Prostate gland (tissue), 2 donors: ENCODE data around the gene GFER. TPM values are rescaled to one million over a fixed set of nuclear protein-coding genes. Genes with fewer than 3 reads are reported as not detected.

Experiments used
- DNase-seq: peaks from one replicate; pipeline ENCODE4 v3.0.0-alpha.2; 2019; ENCODE audit warnings: low spot score
- H3K27ac ChIP-seq, 2 donors: fragments of 200-600 bp; sonication (generic); 2 replicates each; pipeline ENCODE4 v1.5.1; 2017 to 2019
- H3K27me3 ChIP-seq: fragments of 200-600 bp; sonication (generic); replicated peaks from 2 replicates; pipeline ENCODE4 v1.5.1; 2019; ENCODE audit not compliant: insufficient read depth
- H3K36me3 ChIP-seq, 2 donors: fragments of 200-600 bp; sonication (generic); 1 replicate in 1 of 2; 2 replicates in 1 of 2; pipeline versions ENCODE4 v1.5.1 to v1.8.1; 2017 to 2019
- H3K4me1 ChIP-seq: fragments of 200-600 bp; sonication (generic); replicated peaks from 2 replicates; pipeline ENCODE4 v1.5.1; 2019
- H3K4me3 ChIP-seq, 2 donors: fragments of 200-600 bp; sonication (generic); 2 replicates each; pipeline ENCODE4 v1.5.1; 2017 to 2019
- H3K9me3 ChIP-seq: fragments of 200-600 bp; sonication (generic); 2 replicates; pipeline ENCODE4 v1.5.1; 2017
- POLR2A ChIP-seq: fragments of 450-650 bp; IDR thresholded peaks from one replicate; pipeline ENCODE4 v1.6.1; 2016; ENCODE audit warnings: antibody characterized with exemption, mild to moderate bottlenecking
- POLR2AphosphoS5 ChIP-seq: sonication (generic); formaldehyde crosslinking; IDR thresholded peaks from one replicate; pipeline ENCODE4 v1.6.1; 2017; ENCODE audit warnings: antibody characterized with exemption
- WGBS: methylation state at CpG from one replicate; pipeline ENCODE4 v1.1.5; 2018; 5-methylcytosine and 5-hydroxymethylcytosine counted together
- intact Hi-C: fragments of 100-400 bp; cut with DNase I; formaldehyde crosslinking; loops from one replicate; pipeline ENCODE4 v1.14.2; 2022
- total RNA-seq, 2 donors: library from RNA; depleted of rRNA; stranded (reverse); fragments of >200 nt; gene quantifications; one replicate each; pipeline ENCODE4 v1.1.0, GENCODE V29; 2016
- TF ChIP-seq, protein P1 (sequence below), 4 experiments: fragments of 200-600 bp in 2 of 4; fragments of 450-650 bp in 2 of 4; sonication (generic) in 2 of 4; IDR thresholded peaks; 1 replicate in 3 of 4; 2 replicates in 1 of 4; pipeline ENCODE4 v1.5.1; 2016 to 2019; ENCODE audit warnings: antibody characterized with exemption in 4 of 4, mild to moderate bottlenecking in 2 of 4, moderate library complexity in 2 of 4

Gene GFER
- total RNA-seq, 2 donors from 2014 or later = 21.1 to 26.6 TPM

GRCh38 chr16:2002406-2003230 lies 18.6 kb downstream of the GFER start:
- peaks cover 12 to 32% of the 10 kb centered on the region in 2 donors for H3K36me3 ChIP-seq
- H3K27me3 ChIP-seq = no peaks in the 10 kb centered on the region
- TF ChIP-seq POLR2AphosphoS5 (no peak), POLR2A (no peak)
- TF ChIP-seq, protein P1, sequence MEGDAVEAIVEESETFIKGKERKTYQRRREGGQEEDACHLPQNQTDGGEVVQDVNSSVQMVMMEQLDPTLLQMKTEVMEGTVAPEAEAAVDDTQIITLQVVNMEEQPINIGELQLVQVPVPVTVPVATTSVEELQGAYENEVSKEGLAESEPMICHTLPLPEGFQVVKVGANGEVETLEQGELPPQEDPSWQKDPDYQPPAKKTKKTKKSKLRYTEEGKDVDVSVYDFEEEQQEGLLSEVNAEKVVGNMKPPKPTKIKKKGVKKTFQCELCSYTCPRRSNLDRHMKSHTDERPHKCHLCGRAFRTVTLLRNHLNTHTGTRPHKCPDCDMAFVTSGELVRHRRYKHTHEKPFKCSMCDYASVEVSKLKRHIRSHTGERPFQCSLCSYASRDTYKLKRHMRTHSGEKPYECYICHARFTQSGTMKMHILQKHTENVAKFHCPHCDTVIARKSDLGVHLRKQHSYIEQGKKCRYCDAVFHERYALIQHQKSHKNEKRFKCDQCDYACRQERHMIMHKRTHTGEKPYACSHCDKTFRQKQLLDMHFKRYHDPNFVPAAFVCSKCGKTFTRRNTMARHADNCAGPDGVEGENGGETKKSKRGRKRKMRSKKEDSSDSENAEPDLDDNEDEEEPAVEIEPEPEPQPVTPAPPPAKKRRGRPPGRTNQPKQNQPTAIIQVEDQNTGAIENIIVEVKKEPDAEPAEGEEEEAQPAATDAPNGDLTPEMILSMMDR (IDR thresholded peaks at IDR 0.05) = no peak
- 90% methylated on average over 33 of the region's 47 CpGs for WGBS
- intact Hi-C loops = no loop called here
- no peak overlapping the region for H3K4me3 ChIP-seq
- H3K4me1 ChIP-seq = peaks cover 11% of the 10 kb centered on the region
- no peaks in the 10 kb centered on the region for H3K9me3 ChIP-seq
- DNase-seq = no peak
- H3K27ac ChIP-seq = no peak overlapping the region

DNA sequence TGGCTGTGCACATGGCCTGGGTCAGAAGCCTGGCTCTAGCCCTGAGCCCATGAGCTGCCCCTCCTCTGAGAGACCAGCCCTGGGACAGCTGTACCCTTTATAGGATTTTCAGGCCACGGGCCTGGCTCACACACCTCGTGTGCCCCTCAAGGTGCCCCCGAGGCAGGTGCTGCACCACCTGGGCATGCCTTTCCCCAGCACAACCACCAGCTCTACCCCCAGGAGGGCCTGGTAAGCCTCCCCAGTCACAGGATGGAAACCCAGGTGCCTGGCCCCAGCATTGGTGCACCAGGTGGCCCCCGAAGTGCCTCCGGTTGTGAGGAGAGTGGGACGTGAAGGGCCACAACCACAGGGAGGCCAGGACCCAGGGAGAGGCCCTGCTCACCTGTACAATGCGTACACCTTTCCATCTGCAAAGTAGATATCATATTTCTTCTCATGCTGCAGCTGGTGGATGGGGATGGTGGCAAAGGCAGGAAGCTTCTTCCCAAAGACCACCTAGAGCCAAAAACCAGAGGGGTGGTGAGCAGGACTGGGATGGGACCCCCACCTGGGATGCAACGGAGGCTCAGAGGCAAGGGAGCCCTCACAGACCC lies 19.3 kb downstream of the GFER start:
- no peaks in the 10 kb centered on the region for H3K9me3 ChIP-seq
- H3K27me3 ChIP-seq = no peaks in the 10 kb centered on the region
- intact Hi-C loops = no loop called here
- TF ChIP-seq POLR2AphosphoS5 (no peak), POLR2A (no peak)
- TF ChIP-seq, protein P1 (IDR thresholded peaks at IDR 0.05) = no peak
- WGBS = 88% methylated on average over 8 of the region's 8 CpGs
- H3K36me3 ChIP-seq = peaks cover 12 to 25% of the 10 kb centered on the region in 2 donors
- no peak overlapping the region for H3K27ac ChIP-seq
- H3K4me1 ChIP-seq = peaks cover 19% of the 10 kb centered on the region
- no peak overlapping the region for H3K4me3 ChIP-seq
- no peak for DNase-seq

GRCh38 chr16:2003827-2004641 lies 20.0 kb downstream of the GFER start:
- no peak overlapping the region for H3K4me3 ChIP-seq
- TF ChIP-seq POLR2AphosphoS5 (peak; percentile 78), POLR2A (no peak)
- TF ChIP-seq, protein P1 (IDR thresholded peaks at IDR 0.05) = peak; percentile 79 to 95 (median 88)
- intact Hi-C loops = no loop called here
- H3K36me3 ChIP-seq = peaks cover 12 to 19% of the 10 kb centered on the region in 2 donors
- DNase-seq = peak; percentile 81
- 32% methylated on average over 34 of the region's 36 CpGs for WGBS
- no peaks in the 10 kb centered on the region for H3K9me3 ChIP-seq
- no peaks in the 10 kb centered on the region for H3K27me3 ChIP-seq
- no peak overlapping the region for H3K27ac ChIP-seq
- peaks cover 25% of the 10 kb centered on the region for H3K4me1 ChIP-seq

DNA sequence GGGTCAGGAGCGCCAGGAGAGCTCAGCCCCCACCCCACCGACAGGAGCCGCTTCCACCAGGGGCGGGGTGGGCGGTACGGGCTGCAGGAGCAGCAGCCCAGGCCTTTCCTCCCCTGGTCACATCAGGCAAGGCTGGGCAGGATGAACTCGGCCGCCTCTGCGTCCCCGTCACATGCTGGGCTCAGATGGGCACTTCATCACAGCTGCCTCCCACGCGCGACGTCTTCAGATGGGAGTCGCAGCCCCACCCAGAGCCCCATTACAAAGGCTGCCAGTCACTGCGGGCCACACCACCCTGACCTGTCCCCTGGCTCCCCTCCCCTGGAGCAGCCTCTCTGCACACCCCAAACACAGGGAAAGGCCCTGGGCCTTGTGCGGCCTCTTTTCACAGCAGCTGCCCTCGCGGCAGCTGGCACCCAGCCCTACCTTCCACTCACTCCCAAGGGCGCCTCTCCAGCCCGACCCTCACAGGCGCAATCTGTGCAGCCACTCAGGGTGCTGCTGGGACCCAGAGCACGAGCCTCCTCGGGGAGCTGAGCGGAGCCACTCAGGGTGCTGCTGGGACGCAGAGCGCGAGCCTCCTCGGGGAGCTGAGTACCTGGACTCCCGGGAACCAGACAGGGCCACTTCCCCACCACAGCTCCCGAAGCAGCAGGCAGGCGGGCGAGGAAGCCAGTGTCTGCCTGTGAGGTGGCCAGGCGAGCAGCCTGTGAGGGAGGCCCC lies 21.0 kb downstream of the GFER start:
- Histone ChIP-seq H3K4me3 (no peak overlapping the region), H3K9me3 (no peaks in the 10 kb centered on the region), H3K27ac (no peak overlapping the region), H3K36me3 (peaks cover 10 to 12% of the 10 kb centered on the region in 2 donors), H3K27me3 (no peaks in the 10 kb centered on the region), H3K4me1 (peaks cover 25% of the 10 kb centered on the region)
- TF ChIP-seq POLR2A (no peak), POLR2AphosphoS5 (no peak)
- TF ChIP-seq, protein P1 (IDR thresholded peaks at IDR 0.05) = no peak
- 82% methylated on average over 26 of the region's 34 CpGs for WGBS
- intact Hi-C loops = no loop called here
- no peak for DNase-seq
